ENCODE measurements around the gene ARHGAP8. TPM values are rescaled to one million over a fixed set of nuclear protein-coding genes. Genes with fewer than 3 reads are reported as not detected.
"Not testable (repeated sequence)": the region's sequence is repeated elsewhere in the genome, so short reads cannot be mapped to it uniquely, and the experiment has no call there.

The ARHGAP8 gene
- total RNA-seq, 1 donor from 2014 or later, result 0.76 TPM

DNA sequence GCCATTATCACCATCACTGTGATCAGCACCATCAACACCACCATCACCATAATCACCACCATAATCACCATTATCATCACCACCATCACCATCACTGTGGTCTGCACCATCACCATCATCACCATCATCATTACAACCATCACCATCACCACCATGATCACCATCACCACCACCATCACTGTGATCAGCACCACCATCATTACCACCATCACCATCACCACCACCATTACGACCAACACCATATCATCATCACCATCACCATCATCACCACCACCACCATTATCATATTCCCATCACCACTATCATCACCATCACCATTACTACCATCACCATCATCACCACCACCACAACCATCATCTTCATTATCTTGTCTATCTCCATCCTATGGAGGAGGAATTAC lies 132.2 kb downstream of the ARHGAP8 start:
- DNase-seq (ENCODE audit: extremely low read depth, low read depth, low spot score), result no peak

DNA sequence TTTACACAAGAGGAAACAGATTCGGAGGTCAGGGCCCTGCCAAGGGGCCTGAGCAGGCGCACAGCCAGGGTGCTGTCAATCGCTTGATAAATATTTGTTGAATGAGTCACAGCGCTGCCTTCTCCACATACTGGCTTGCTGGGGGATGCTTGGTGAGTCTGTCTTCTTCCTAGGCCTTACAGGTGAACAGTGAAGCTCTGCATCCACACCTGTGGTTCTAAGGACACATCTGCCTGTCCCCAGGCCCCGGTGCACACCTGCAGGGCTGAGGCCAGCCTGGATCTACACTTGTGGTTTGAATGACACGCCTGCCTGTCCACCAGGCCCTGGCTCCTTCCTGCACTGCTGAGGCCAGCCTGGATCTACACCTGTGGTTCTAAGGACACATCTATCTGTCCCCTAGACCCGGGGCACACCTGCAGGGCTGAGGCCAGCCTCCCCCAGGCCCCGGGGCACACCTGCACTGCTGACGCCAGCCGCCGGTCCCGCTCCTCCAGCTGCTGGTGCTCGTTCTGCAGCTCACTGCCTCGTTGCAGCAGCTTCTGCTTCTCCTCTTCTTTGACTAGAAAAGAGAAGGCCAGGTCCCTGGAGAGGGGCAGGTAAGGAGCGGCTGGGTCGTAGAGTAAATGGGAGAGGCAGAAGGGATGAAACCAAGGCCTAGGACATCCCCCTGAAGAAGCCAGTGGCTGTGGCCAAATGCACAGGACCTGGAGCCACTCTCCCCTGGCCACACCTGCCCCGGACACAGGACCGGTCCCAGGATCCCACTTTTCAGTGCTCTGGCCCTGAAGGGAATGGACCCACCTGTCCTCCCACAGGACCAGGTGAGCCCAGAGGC lies 132.8 kb downstream of the ARHGAP8 start:
- no peak for DNase-seq (ENCODE audit: extremely low read depth, low read depth, low spot score)

DNA sequence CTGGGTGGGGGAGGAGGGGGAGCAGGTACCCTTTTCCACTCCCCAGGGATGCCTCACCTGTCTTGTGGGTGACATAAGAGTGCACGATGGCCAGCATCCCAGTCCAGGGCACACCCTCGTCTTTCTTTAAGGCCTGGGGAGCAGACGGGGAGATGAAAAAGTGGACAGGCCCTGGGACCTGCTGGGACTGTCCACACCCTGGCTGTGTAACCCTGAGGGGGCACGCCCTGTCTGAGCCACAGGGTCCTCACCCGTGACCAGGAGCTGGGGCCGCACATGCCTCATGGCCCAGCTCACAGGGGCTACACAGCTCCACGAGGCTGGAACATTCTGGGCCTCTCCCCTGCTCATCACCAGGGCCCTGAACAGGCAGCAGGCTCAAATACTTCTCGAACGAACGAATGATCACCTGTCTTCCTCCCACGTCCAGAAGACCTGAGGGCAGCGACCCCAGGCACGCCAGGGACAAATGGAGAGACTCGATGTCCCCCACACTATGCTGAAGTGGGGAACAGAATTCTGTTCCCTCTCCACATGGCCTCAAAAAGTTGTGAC lies 133.5 kb downstream of the ARHGAP8 start:
- no peak for DNase-seq (ENCODE audit: extremely low read depth, low read depth, low spot score)

GRCh38 chr22:44887941-44888366 lies 135.6 kb downstream of the ARHGAP8 start:
- no peak for DNase-seq (ENCODE audit: extremely low read depth, low read depth, low spot score)

GRCh38 chr22:44888491-44889254 lies 136.3 kb downstream of the ARHGAP8 start:
- no peak for DNase-seq (ENCODE audit: extremely low read depth, low read depth, low spot score)

- DNase-seq (ENCODE audit: extremely low read depth, low read depth, low spot score), result no peak
Measured at GRCh38 chr22:44889255-44889878, 137.0 kb downstream of the ARHGAP8 start.

GRCh38 chr22:44890416-44891292 lies 138.3 kb downstream of the ARHGAP8 start:
- DNase-seq (ENCODE audit: extremely low read depth, low read depth, low spot score), result no peak

GRCh38 chr22:44891293-44891747 lies 138.9 kb downstream of the ARHGAP8 start:
- no peak for DNase-seq (ENCODE audit: extremely low read depth, low read depth, low spot score)

DNA sequence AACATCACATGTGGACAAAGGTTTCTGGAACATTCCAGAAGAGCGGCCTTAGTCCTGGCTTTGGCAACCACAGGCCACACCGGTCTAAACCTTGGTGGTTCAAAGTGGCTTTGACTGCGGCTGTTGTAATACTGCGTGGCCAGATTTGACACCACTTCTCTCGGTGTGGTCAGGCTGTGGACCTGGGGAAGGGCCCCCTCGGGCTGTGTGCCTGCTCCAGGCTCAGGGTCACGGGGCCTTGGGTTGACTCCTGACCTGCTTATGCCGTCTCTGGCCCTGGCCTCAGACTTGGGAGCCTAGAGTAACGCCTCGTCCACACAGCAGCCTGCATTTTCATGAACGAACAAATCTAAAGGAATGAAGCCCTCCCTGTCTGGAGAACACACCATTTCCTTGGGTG lies 139.4 kb downstream of the ARHGAP8 start:
- DNase-seq (ENCODE audit: extremely low read depth, low read depth, low spot score), result no peak

GRCh38 chr22:44892243-44892642 lies 139.9 kb downstream of the ARHGAP8 start:
- DNase-seq (ENCODE audit: extremely low read depth, low read depth, low spot score), result no peak

- DNase-seq (ENCODE audit: extremely low read depth, low read depth, low spot score), result no peak
Measured at GRCh38 chr22:44892803-44893730, 140.7 kb downstream of the ARHGAP8 start.

- no peak for DNase-seq (ENCODE audit: extremely low read depth, low read depth, low spot score)
Measured at GRCh38 chr22:44893731-44894080, 141.3 kb downstream of the ARHGAP8 start.

GRCh38 chr22:44894321-44894720 lies 141.9 kb downstream of the ARHGAP8 start:
- DNase-seq (ENCODE audit: extremely low read depth, low read depth, low spot score), result no peak

- DNase-seq (ENCODE audit: extremely low read depth, low read depth, low spot score), result no peak
Measured at GRCh38 chr22:44894782-44895181, 142.4 kb downstream of the ARHGAP8 start.

DNA sequence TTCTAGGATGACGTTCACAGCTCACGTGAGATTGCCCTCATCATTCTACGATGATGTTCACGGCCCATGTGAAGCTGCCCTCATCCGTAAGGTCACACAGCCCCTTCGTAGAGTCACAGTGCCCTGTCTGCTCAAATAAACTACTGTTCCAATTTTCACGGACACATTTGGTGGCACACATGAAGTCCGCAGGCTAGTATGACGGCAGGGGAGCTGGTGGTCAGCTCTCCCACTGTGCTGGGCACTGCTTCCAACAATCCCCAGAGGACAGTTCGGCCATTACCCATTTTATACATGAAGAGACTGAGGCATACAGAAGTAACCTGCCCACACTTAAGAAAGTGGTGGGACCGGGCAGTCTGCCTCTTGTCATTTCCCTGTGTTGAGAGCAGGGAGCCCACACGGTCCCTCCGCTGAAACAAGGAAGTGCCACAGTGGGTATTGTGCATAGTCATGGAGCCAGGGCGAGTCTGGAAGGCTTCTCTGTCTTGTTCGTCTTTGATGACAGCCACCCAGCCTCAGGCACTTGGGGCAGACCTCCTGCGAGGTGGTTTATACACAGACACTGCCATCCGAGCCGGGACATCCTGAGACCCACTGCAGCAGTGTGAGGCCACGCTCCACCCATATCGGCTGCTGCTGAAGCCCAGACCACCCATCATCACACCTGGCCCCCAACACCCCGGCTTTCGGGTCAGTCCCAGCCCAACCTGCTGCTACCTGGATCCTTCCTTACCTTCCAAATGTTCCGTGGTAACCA lies 143.1 kb downstream of the ARHGAP8 start:
- DNase-seq (ENCODE audit: extremely low read depth, low read depth, low spot score), result no peak

DNA sequence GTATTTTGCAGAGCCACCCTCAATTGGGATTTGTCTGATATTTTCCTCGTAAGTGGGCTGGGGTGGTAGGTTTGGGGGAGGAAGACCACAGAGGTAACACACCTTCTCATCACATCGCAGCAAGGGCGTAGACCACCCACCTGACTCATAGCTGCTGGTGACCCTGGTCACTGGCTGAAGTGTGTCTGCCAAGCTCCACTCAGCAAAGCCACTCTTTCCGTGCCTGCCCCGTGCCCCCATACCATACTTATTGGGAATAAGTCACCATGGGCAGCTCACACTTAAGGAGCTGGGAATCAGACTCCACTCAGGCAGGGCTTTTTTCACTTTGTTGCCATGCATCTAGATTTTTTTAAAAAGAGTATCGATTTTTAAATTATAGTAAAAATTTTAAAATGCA lies 145.9 kb downstream of the ARHGAP8 start:
- DNase-seq (ENCODE audit: extremely low read depth, low read depth, low spot score), result no peak

DNA sequence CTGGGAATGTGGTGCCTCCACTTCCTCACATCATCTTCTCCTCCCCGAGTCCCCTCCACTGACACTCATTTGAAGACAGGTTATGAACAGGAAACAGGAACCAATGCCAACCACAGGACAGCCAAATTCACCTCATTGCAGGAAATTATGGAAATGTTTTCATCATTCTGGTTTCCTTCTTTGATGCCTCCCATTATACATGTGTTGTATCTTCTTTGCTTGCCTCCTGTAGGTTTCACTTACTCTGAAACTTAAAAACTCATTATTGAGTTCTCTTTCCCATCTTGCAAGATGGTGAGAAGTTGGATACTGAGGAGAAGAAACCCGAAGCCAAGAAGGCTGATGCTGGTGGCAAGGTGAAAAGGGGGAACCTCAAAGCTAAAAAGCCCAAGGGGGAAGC lies 148.9 kb downstream of the ARHGAP8 start:
- DNase-seq (ENCODE audit: extremely low read depth, low read depth, low spot score), result no peak

DNA sequence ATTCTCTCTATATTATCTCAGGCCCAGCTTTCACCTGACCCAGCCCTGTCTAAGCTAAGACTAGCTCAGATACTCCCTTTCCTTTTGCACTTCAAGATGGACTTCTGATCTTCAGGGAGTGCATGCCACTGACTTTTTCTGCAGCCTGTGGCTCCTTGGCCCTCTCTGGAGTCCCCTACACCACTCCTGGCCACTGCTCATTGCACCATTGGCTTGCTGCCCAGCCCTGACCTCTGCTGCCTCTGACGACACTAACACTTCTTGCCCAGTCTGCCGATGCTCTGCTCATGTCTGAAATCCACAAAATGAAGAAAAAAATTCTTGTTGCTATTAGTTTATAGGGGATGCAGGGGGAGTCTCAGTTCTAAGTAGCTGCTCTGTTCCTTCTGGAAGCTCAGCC lies 150.8 kb downstream of the ARHGAP8 start:
- not testable (repeated sequence) for DNase-seq (ENCODE audit: extremely low read depth, low read depth, low spot score)

Measured in glomerular endothelial cell (primary cell).